BJ (cell line): Measurements from ENCODE around the gene GOLGA6L26. TPM values are rescaled to one million over a fixed set of nuclear protein-coding genes. Genes with fewer than 3 reads are reported as not detected.
"Not testable (repeated sequence)": the region's sequence is repeated elsewhere in the genome, so short reads cannot be mapped to it uniquely, and the experiment has no call there.

ENCODE experiments used
- CTCF ChIA-PET: fragments of 350-600 bp; formaldehyde crosslinking; extraction: SDS; loops from one replicate; lab custom pipeline; 2021; ENCODE audit warnings: antibody characterized with exemption, inconsistent platforms; lab: Yijun Ruan, JAX
- POLR2A ChIA-PET: fragments of 300-600 bp; sonication (Branson Sonifier 250); formaldehyde crosslinking; extraction: SDS; loops from one replicate; lab custom pipeline; 2021; ENCODE audit warnings: antibody characterized with exemption; lab: Charles Lee
- DNase-seq: peaks from one replicate; pipeline ENCODE4 v3.0.0-alpha.2; 2011; ENCODE audit warnings: low read depth
- H3K27me3 ChIP-seq: 2 replicates; pipeline ENCODE4 v1.6.0; 2011; ENCODE audit warnings: low read length; ENCODE audit not compliant: control insufficient read depth, insufficient read depth
- H3K36me3 ChIP-seq: 2 replicates; pipeline ENCODE4 v1.5.1; 2011; ENCODE audit warnings: low read length; ENCODE audit not compliant: control insufficient read depth, insufficient read depth
- H3K4me3 ChIP-seq: 2 replicates; pipeline ENCODE4 v1.5.1; 2011; ENCODE audit warnings: low read depth, mild to moderate bottlenecking, control low read depth, low read length
- polyA minus RNA-seq: library from RNA; depleted of rRNA, polyadenylated mRNA; stranded (reverse); fragments of >200 nt; gene quantifications from 2 replicates; pipeline ENCODE4 v1.2.3, GENCODE V29; 2011; rRNA and poly(A)+ RNA removed
- polyA plus RNA-seq: library from polyadenylated mRNA; depleted of rRNA; stranded (reverse); fragments of >200 nt; gene quantifications from 2 replicates; pipeline ENCODE4 v1.2.3, GENCODE V29; 2011; rRNA removed
- TF ChIP-seq, protein P1 (sequence below): IDR thresholded peaks from 2 replicates; pipeline ENCODE4 v1.5.1; 2011; ENCODE audit warnings: low read depth, mild to moderate bottlenecking, control low read depth, inconsistent platforms, low read length, moderate library complexity; ENCODE audit not compliant: insufficient read depth

Gene GOLGA6L26, protein sequence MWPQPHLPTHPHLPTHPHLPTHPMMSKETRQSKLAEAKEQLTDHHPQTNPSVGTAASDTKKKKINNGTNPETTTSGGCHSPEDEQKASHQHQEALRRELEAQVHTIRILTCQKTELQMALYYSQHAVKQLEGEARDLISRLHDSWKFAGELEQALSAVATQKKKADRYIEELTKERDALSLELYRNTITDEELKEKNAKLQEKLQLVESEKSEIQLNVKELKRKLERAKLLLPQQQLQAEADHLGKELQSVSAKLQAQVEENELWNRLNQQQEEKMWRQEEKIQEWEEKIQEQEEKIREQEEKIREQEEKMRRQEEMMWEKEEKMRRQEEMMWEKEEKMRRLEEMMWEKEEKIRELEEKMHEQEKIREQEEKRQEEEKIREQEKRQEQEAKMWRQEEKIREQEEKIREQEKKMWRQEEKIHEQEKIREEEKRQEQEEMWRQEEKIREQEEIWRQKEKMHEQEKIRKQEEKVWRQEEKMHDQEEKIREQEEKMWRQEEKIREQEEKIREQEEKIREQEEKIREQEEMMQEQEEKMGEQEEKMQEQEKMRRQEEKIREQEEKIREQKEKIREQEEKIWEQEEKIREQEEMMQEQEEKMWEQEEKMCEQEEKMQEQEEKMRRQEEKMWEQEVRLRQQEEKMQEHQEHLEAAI
- not detected in 2 replicates for polyA plus RNA-seq
- polyA minus RNA-seq, result not detected in 2 replicates

DNA sequence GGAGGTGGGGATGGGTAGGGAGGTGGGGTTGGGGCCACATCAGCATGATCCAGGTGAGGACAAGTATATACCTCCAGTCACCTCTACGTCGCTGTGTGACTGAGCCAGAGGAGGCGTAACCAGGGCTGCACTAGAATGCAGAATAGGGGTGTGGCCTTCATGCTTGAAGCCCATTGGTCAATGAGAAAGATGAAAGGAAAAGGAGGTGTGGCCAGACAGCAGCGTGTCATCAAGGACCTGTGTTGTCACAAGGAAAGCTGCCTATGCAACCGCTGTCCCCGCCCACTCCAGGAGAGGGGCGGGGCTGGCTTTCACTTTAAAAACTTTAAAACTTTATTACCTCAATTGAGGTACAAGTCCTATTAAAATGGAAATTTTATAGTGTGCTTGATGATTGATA is at the start of gene GOLGA6L26:
Gene GOLGA6L26 (minus strand): TSS at position 101 of the 400 bp plus-strand sequence. CDS start 61 bp downstream, at position 40.
- DNase-seq, H3K36me3 ChIP-seq, CTCF ChIA-PET, POLR2A ChIA-PET, H3K4me3 ChIP-seq, H3K27me3 ChIP-seq: not testable (repeated sequence)

DNA sequence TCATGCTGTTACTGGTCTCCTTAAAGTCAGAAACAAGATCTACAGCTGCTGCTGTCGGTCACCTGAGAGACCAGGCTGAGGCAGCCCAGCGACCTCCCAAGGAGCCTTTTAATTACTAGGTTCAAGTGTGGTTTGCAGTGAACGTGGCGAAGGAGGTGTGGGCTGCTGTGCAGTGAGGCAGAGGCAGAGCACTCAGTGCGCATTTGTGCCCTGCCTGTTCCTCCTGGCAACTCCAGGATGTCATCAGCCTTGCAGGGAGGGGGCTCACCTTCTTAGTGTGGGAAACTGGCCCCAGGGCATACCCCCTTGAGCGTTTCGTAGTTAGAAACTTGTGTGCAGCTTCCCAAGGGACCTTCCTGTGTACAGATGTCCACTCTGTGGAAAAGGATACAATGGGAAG is 47.2 kb upstream of the GOLGA6L26 start:
- H3K4me3 ChIP-seq, H3K36me3 ChIP-seq, H3K27me3 ChIP-seq, CTCF ChIA-PET, DNase-seq, POLR2A ChIA-PET: not testable (repeated sequence)

DNA sequence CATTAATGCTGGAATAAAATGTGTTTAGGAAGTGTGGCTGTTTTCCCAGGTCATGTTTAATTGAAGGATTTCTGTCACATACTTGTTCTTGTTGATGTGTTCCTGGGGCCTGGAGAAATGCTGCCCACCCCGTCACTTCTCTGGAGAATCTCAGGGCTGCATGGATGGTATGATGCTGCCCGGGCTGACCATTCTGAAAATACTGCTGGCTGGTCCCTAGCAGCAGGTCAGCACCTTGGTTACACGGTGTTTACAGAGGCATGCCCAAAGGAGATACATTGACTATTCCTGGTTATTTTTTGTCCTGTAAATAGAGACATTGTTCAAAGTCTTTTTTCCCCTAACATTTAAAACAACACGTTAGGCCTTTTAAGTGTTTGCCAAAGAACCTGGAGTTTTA is 46.7 kb upstream of the GOLGA6L26 start:
- H3K4me3 ChIP-seq, POLR2A ChIA-PET, H3K36me3 ChIP-seq, CTCF ChIA-PET, DNase-seq, H3K27me3 ChIP-seq: not testable (repeated sequence)

DNA sequence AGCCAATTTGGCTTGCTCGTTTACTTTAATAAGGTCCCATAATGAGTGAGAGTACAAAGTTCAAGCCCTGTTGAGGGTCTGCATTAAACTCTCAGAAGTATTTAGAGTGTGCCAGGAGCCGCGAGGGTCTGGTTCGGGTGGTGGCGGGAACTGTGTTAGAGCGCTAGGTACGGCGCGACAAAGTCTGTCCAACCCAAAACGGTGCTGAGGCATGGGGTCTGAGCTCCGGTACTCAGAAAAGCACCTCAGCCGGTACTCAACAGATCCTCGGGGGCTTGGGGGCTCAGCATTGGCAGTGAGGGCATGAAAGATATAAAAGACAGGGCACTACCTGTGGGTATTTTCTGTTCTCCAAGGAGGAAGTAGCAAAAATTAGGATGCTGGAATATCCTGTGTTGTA is 45.0 kb upstream of the GOLGA6L26 start:
- POLR2A ChIA-PET, DNase-seq, CTCF ChIA-PET, H3K27me3 ChIP-seq, H3K36me3 ChIP-seq, H3K4me3 ChIP-seq: not testable (repeated sequence)

DNA sequence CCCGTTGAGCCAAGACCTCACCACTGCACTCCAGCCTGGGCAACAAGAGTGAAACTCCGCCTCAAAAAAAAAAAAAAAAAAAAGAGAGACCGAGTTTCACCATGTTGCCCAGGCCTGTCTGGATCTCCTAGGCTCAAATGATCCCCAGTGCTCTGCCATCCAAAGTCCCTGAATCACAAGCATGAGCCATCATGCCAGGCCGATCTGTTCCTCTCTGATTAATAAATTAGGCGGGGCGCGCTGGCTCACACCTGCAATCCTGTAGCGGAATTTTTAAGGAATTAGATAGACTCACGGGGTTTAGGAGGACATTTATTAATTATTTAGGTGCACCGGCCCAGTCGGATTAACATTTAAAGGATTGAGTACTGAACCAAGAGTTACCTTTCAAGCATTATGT is 40.2 kb upstream of the GOLGA6L26 start:
- DNase-seq, H3K4me3 ChIP-seq, POLR2A ChIA-PET, H3K27me3 ChIP-seq, CTCF ChIA-PET, H3K36me3 ChIP-seq: not testable (repeated sequence)

DNA sequence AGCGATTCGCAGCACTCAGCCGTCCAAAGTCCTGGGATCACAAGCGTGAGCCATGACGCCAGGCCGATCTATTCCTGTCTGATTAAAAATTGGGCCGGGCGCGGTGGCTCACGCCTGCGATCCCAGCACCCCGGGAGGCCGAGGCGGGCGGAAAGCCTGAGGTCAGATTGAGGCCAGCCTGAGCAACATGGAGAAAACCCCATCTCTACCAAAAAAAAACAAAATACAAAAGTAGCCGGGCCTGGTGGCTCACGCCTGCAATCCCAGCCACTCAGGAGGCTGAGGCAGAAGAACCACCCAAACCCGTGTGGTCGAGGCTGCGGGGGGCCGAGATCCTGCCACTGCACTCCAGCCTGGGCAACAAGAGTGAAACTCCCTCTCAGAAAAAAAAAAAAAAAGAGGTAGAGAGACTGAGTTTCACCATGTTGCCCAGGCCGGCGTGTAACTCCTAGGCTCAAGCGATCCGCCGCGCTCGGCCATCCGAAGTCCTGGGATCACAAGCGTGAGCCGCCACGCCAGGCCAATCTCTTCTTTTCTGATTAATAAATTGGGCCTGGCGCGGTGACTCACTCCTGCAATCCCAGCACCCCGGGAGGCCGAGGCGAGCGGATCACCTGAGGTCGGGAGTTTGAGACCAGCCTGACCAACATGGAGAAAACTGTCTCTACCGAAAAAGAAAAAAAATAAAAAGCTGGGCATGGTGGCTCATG is 39.0 kb upstream of the GOLGA6L26 start:
- H3K27me3 ChIP-seq, CTCF ChIA-PET, H3K4me3 ChIP-seq, H3K36me3 ChIP-seq, DNase-seq, POLR2A ChIA-PET: not testable (repeated sequence)

DNA sequence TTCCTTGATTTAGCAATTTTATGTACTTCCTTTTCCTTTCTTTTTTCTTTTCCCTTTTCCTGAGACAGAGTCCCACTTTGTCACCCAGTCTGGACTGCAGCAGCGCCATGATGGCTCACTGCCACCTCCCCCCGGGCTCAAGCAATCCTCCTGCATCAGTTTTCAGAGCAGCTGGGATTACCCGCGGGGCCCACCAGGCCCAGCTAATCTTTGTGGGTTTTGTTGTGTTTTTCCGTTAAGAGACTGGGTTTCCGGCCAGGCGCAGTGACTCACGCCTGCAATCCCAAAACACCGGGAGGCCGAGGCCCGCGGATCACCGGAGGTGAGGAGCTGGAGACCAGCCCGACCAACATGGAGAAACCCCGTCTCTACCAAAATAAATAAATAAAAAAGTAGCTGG is 38.3 kb upstream of the GOLGA6L26 start:
- Histone ChIP-seq H3K36me3 (no peaks in the 10 kb centered on the region), H3K27me3 (no peaks in the 10 kb centered on the region), H3K4me3 (no peak overlapping the region)
- ChIA-PET POLR2A (no interaction called here), CTCF (no interaction called here)
- no peak for DNase-seq
- TF ChIP-seq, protein P1, sequence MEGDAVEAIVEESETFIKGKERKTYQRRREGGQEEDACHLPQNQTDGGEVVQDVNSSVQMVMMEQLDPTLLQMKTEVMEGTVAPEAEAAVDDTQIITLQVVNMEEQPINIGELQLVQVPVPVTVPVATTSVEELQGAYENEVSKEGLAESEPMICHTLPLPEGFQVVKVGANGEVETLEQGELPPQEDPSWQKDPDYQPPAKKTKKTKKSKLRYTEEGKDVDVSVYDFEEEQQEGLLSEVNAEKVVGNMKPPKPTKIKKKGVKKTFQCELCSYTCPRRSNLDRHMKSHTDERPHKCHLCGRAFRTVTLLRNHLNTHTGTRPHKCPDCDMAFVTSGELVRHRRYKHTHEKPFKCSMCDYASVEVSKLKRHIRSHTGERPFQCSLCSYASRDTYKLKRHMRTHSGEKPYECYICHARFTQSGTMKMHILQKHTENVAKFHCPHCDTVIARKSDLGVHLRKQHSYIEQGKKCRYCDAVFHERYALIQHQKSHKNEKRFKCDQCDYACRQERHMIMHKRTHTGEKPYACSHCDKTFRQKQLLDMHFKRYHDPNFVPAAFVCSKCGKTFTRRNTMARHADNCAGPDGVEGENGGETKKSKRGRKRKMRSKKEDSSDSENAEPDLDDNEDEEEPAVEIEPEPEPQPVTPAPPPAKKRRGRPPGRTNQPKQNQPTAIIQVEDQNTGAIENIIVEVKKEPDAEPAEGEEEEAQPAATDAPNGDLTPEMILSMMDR, result no peak

DNA sequence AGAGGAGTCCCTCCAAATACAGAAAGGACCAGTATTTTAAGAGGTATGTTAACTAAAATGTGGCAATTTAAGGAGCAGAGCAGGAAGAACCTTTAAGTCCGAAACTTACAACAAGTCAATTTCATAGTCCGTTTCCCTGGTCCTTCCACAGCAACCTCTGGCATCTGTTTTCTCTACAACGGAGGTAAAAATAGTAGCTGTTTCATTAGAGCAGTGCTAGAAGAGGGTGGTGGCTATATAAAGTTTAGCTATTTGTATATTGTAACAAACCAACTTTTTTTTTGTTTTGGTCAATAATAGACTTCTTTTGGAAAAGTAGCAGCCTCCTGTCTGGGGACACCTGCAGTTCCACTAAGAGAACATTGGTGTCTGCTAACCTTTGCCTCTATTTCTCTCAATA is 37.9 kb upstream of the GOLGA6L26 start:
- H3K36me3 ChIP-seq, CTCF ChIA-PET, H3K27me3 ChIP-seq, H3K4me3 ChIP-seq, DNase-seq, POLR2A ChIA-PET: not testable (repeated sequence)

DNA sequence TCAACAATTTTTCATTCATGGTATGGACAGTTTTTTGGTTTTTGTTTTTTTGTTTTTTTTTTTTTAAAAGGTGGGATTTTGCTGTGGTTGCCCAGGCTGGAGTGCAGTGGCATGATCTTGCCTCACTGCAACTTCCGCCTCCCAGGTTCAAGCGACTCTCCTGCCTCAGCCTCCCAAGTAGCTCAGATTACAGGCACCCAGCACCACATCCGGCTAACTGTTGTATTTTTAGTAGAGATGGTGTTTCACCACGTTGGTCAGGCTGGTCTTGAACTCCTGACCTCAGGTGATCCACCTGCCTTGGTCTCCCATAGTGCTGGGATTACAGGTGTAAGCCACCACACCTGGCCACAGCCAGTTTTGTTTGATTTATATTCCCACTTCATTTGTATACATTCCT is 37.1 kb upstream of the GOLGA6L26 start:
- POLR2A ChIA-PET, H3K36me3 ChIP-seq, H3K27me3 ChIP-seq, H3K4me3 ChIP-seq, CTCF ChIA-PET, DNase-seq: not testable (repeated sequence)
